Tibial nerve (tissue), 4 donors: ENCODE results near the gene TYR. TPM values are rescaled to one million over a fixed set of nuclear protein-coding genes. Genes with fewer than 3 reads are reported as not detected.
"Not testable (repeated sequence)": the region's sequence is repeated elsewhere in the genome, so short reads cannot be mapped to it uniquely, and the experiment has no call there.

Experiments
- DNase-seq, 2 donors: peaks; one replicate each; pipeline ENCODE4 v3.0.0-alpha.2; 2019; ENCODE audit warnings: low spot score in 2 of 2
- H3K27ac ChIP-seq, 4 donors: fragments of 200-600 bp; sonication (generic) in 3 of 4; one replicate each; pipeline ENCODE4 v1.5.1; 2017 to 2019; ENCODE audit warnings: mild to moderate bottlenecking in 1 of 4
- H3K27me3 ChIP-seq, 2 donors: fragments of 200-600 bp; sonication (generic) in 1 of 2; one replicate each; pipeline versions ENCODE4 v1.5.1 to v1.6.0; 2017 to 2019
- H3K36me3 ChIP-seq, 3 donors: fragments of 200-600 bp; sonication (generic); one replicate each; pipeline ENCODE4 v1.5.1; 2018 to 2019
- H3K4me1 ChIP-seq, 4 donors: fragments of 200-600 bp; sonication (generic) in 3 of 4; one replicate each; pipeline ENCODE4 v1.5.1; 2017 to 2019
- H3K4me3 ChIP-seq, 4 donors: fragments of 200-600 bp; sonication (generic) in 3 of 4; one replicate each; pipeline ENCODE4 v1.5.1; 2017 to 2019; ENCODE audit warnings: mild to moderate bottlenecking in 1 of 4, moderate library complexity in 1 of 4
- H3K9me3 ChIP-seq, 4 donors: fragments of 200-600 bp; sonication (generic) in 3 of 4; one replicate each; pipeline ENCODE4 v1.5.1; 2017 to 2019
- CTCF ChIP-seq, 5 experiments: fragments of 200-600 bp in 3 of 5; fragments of 450-650 bp in 2 of 5; sonication (generic) in 3 of 5; IDR thresholded peaks; one replicate each; pipeline ENCODE4 v1.5.1; 2016 to 2019; ENCODE audit warnings: antibody characterized with exemption in 5 of 5, mild to moderate bottlenecking in 3 of 5, moderate library complexity in 2 of 5
- EP300 ChIP-seq, 2 donors: sonication (generic); formaldehyde crosslinking; IDR thresholded peaks; one replicate each; pipeline ENCODE4 v1.6.1; 2017; ENCODE audit warnings: antibody characterized with exemption in 2 of 2, mild to moderate bottlenecking in 1 of 2
- WGBS, 2 donors: methylation state at CpG; one replicate each; pipeline ENCODE4 v1.1.5; 2018; 5-methylcytosine and 5-hydroxymethylcytosine counted together
- total RNA-seq, 4 donors: library from RNA; depleted of rRNA; stranded (reverse); fragments of >200 nt; gene quantifications; one replicate each; pipeline ENCODE4 v1.1.0, GENCODE V29; 2016

TYR gene
- total RNA-seq, 4 donors from 2014 or later: not detected

- DNase-seq: no peak
- WGBS, 2 donors: 74 to 79% methylated on average over 5 of the region's 5 CpGs
- no peak overlapping the region for H3K4me3 ChIP-seq
- TF ChIP-seq EP300 (IDR thresholded peaks at IDR 0.05): no peak
- H3K27ac ChIP-seq: no peak overlapping the region
- H3K4me1 ChIP-seq: no peaks in the 10 kb centered on the region
- no peaks in the 10 kb centered on the region for H3K27me3 ChIP-seq
- no peaks in the 10 kb centered on the region for H3K36me3 ChIP-seq
- no peaks in the 10 kb centered on the region for H3K9me3 ChIP-seq
Measured at GRCh38 chr11:89327885-89328284, 150.2 kb downstream of the TYR start.

GRCh38 chr11:89331940-89332339 is 154.3 kb downstream of the TYR start:
- not testable (repeated sequence) for H3K27ac ChIP-seq, H3K36me3 ChIP-seq, H3K27me3 ChIP-seq, H3K9me3 ChIP-seq, DNase-seq, H3K4me3 ChIP-seq, H3K4me1 ChIP-seq
- 62 to 74% methylated on average over 4 of the region's 4 CpGs for whole genome bisulfite sequencing, 2 donors

- H3K27me3 ChIP-seq, H3K27ac ChIP-seq, H3K36me3 ChIP-seq, H3K4me3 ChIP-seq, H3K4me1 ChIP-seq, H3K9me3 ChIP-seq: not testable (repeated sequence)
- TF ChIP-seq CTCF (IDR thresholded peaks at IDR 0.05): peak in 4 of 5 experiments; percentile 7 to 66 (median 36)
- WGBS, 2 donors: 13 to 22% methylated on average over 1 of the region's 1 CpG
- DNase-seq: peak in 1 of 2 donors; percentile 29
Measured at GRCh38 chr11:89333704-89334103, 156.0 kb downstream of the TYR start.

GRCh38 chr11:89337100-89337650 is 159.5 kb downstream of the TYR start:
- H3K4me3 ChIP-seq, H3K27me3 ChIP-seq, H3K27ac ChIP-seq, DNase-seq, H3K9me3 ChIP-seq, H3K36me3 ChIP-seq: not testable (repeated sequence)
- 82 to 93% methylated on average over 4 of the region's 4 CpGs for WGBS, 2 donors
- peaks cover 0 to 24% (median 9%) of the 10 kb centered on the region in 4 donors for H3K4me1 ChIP-seq

- not testable (repeated sequence) for H3K27me3 ChIP-seq, H3K9me3 ChIP-seq, H3K27ac ChIP-seq, DNase-seq, H3K36me3 ChIP-seq, H3K4me3 ChIP-seq
- H3K4me1 ChIP-seq: peaks cover 0 to 30% (median 9%) of the 10 kb centered on the region in 4 donors
- 36 to 39% methylated on average over 2 of the region's 2 CpGs for whole genome bisulfite sequencing, 2 donors
Measured at GRCh38 chr11:89338073-89338472, 160.4 kb downstream of the TYR start.

- H3K27ac ChIP-seq: peak overlapping the region in 2 of 4 donors; percentile 81
- not testable (repeated sequence) for H3K27me3 ChIP-seq, H3K36me3 ChIP-seq, H3K4me3 ChIP-seq, H3K9me3 ChIP-seq
- peak in 1 of 2 donors; percentile 48 for DNase-seq
- TF ChIP-seq EP300 (IDR thresholded peaks at IDR 0.05): peak; percentile 36 to 81
- H3K4me1 ChIP-seq: peaks cover 0 to 30% (median 9%) of the 10 kb centered on the region in 4 donors
Measured at GRCh38 chr11:89340450-89340849, 162.8 kb downstream of the TYR start.

GRCh38 chr11:89342880-89343572 is 165.4 kb downstream of the TYR start:
- peak; percentile 24 to 90 for TF ChIP-seq EP300 (IDR thresholded peaks at IDR 0.05)
- Histone ChIP-seq H3K27ac (peak overlapping the region; percentile 47 to 81 (median 76)), H3K4me1 (peaks cover 0 to 30% (median 9%) of the 10 kb centered on the region in 4 donors)
- not testable (repeated sequence) for H3K4me3 ChIP-seq, H3K36me3 ChIP-seq, H3K9me3 ChIP-seq, H3K27me3 ChIP-seq
- WGBS, 2 donors: 8 to 16% methylated on average over 3 of the region's 3 CpGs
- DNase-seq: peak; percentile 41 to 74

Other genes with a start within 250 kb of the TYR start
- 1 to 10 TPM in 1 of 4 donors, under 1 TPM in 2, not detected in 1; under 0.01 to 1.8 (median under 0.01) TPM for gene GRM5, start 111.9 kb upstream of the TYR start, total RNA-seq